HCT116 (cell line): ENCODE measurements around the gene ENTHD1. TPM values are rescaled to one million over a fixed set of nuclear protein-coding genes. Genes with fewer than 3 reads are reported as not detected.

Experiments
- ATAC-seq: fragments of 200-7000 bp; cut with Tn5 transposase; 2 replicates; pipeline ENCODE4 v1.9.1; 2020; ENCODE audit warnings: mild to moderate bottlenecking, moderate library complexity
- BruUV-seq: library from RNA; stranded (reverse); fragments of 400-500 nt; replicated peaks from 2 replicates; lab custom pipeline; 2021; lab: Mats Ljungman, UMichigan
- CTCF ChIA-PET: fragments of 300-600 bp; sonication (Branson Sonifier 250); formaldehyde crosslinking; loops from one replicate; lab custom pipeline; 2021; ENCODE audit warnings: antibody characterized with exemption; lab: Charles Lee
- POLR2A ChIA-PET: fragments of 300-600, 350-600 bp; sonication (Branson Sonifier 250); formaldehyde crosslinking; loops from one replicate; lab custom pipeline; 2021; ENCODE audit warnings: antibody characterized with exemption; lab: Charles Lee
- RAD21 ChIA-PET, 2 experiments: fragments of 300-600 bp; sonication (Branson Sonifier 250); formaldehyde crosslinking; loops; one replicate each; lab custom pipeline; 2023; ENCODE audit warnings: low total read pairs in 2 of 2; ENCODE audit not compliant: uncharacterized antibody in 2 of 2, unreplicated experiment in 2 of 2, low non-redundant PET in 1 of 2; lab: Charles Lee
- DNase-seq: peaks from one replicate; pipeline ENCODE4 v3.0.0-alpha.2; 2010; ENCODE audit warnings: low read depth, low spot score
- H2AFZ ChIP-seq: fragments of 200-600 bp; shearing (Covaris generic), sonication (generic); 2 replicates; pipeline ENCODE4 v1.6.1; 2017; ENCODE audit warnings: low read depth, mixed run types, mixed read lengths, antibody characterized with exemption, low read length; ENCODE audit not compliant: poor library complexity, severe bottlenecking
- H3K27ac ChIP-seq: 2 replicates; pipeline ENCODE4 v1.5.1; 2012; ENCODE audit warnings: low read depth, low read length
- H3K27me3 ChIP-seq: fragments of 200-600 bp; sonication (generic); 2 replicates; pipeline ENCODE4 v1.6.1; 2016; ENCODE audit warnings: mixed run types, low read length, mixed read lengths; ENCODE audit not compliant: insufficient read depth
- H3K36me3 ChIP-seq, 2 experiments: fragments of 200-500 bp in 1 of 2; fragments of 200-600 bp in 1 of 2; sonication (Bioruptor generic) in 1 of 2; sonication (generic) in 1 of 2; 2 replicates each; pipeline versions ENCODE4 v1.5.1 to v1.6.1; 2014 to 2016; ENCODE audit warnings: low read length in 2 of 2, inconsistent platforms in 1 of 2, mixed read lengths in 1 of 2, mixed run types in 1 of 2; ENCODE audit not compliant: insufficient read depth in 2 of 2, control insufficient read depth in 1 of 2
- H3K4me1 ChIP-seq, 2 experiments: fragments of 200-600 bp in 1 of 2; sonication (generic) in 1 of 2; 2 replicates each; pipeline versions ENCODE4 v1.5.1 to v1.6.1; 2012 to 2017; ENCODE audit warnings: low read length in 2 of 2, inconsistent platforms in 1 of 2, mild to moderate bottlenecking in 1 of 2, mixed read lengths in 1 of 2, mixed run types in 1 of 2, moderate library complexity in 1 of 2; ENCODE audit not compliant: insufficient read depth in 2 of 2, control insufficient read depth in 1 of 2
- H3K4me2 ChIP-seq: fragments of 200-600 bp; sonication (generic); 2 replicates; pipeline ENCODE4 v1.6.1; 2017; ENCODE audit warnings: mixed run types, low read length, mixed read lengths
- H3K4me3 ChIP-seq, 2 experiments: fragments of 200-600 bp in 1 of 2; sonication (generic) in 1 of 2; replicated peaks in 1 of 2; 2 replicates each; pipeline ENCODE4 v1.5.1; 2011 to 2016; ENCODE audit warnings: low read length in 2 of 2, control low read depth in 1 of 2, low read depth in 1 of 2, mild to moderate bottlenecking in 1 of 2, mixed read lengths in 1 of 2, mixed run types in 1 of 2
- H3K79me2 ChIP-seq: fragments of 200-600 bp; sonication (generic); 2 replicates; pipeline ENCODE4 v1.6.1; 2017; ENCODE audit warnings: mild to moderate bottlenecking, mixed run types, low read length, moderate library complexity, mixed read lengths; ENCODE audit not compliant: insufficient read depth
- H3K9ac ChIP-seq: fragments of 200-600 bp; sonication (generic); 2 replicates; pipeline ENCODE4 v1.6.1; 2016; ENCODE audit warnings: low read length, mixed read lengths
- H3K9me2 ChIP-seq: fragments of 200-600 bp; sonication (generic), shearing (Covaris generic); 2 replicates; pipeline ENCODE4 v1.6.1; 2017; ENCODE audit warnings: mixed run types, mild to moderate bottlenecking, moderate library complexity; ENCODE audit not compliant: insufficient read depth
- H3K9me3 ChIP-seq, 2 experiments: fragments of 200-500 bp in 1 of 2; fragments of 200-600 bp in 1 of 2; sonication (Bioruptor generic) in 1 of 2; sonication (generic) in 1 of 2; 2 replicates each; pipeline ENCODE4 v1.6.1; 2014 to 2017; ENCODE audit warnings: low read length in 2 of 2, mixed read lengths in 2 of 2, inconsistent platforms in 1 of 2, low read depth in 1 of 2, mild to moderate bottlenecking in 1 of 2, mixed run types in 1 of 2, moderate library complexity in 1 of 2; ENCODE audit not compliant: control insufficient read depth in 1 of 2, insufficient read depth in 1 of 2
- H4K20me1 ChIP-seq: fragments of 200-600 bp; sonication (generic), shearing (Covaris generic); 2 replicates; pipeline ENCODE4 v1.6.1; 2017; ENCODE audit warnings: mixed run types, mild to moderate bottlenecking, moderate library complexity; ENCODE audit not compliant: insufficient read depth
- EGR1 ChIP-seq: IDR thresholded peaks from 2 replicates; pipeline ENCODE4 v1.6.1; 2012; ENCODE audit warnings: low read depth
- ELF1 ChIP-seq: IDR thresholded peaks from 2 replicates; pipeline ENCODE4 v1.6.1; 2012; ENCODE audit warnings: low read depth, borderline replicate concordance
- EZH2 ChIP-seq: fragments of 200-600 bp; sonication (generic); IDR thresholded peaks from 2 replicates; pipeline ENCODE4 v1.6.1; 2017; ENCODE audit warnings: antibody characterized with exemption, mixed run types
- EZH2phosphoT487 ChIP-seq: fragments of 200-600 bp; IDR thresholded peaks from 2 replicates; pipeline ENCODE4 v1.6.1; 2018; ENCODE audit warnings: antibody characterized with exemption, borderline replicate concordance
- FOSL1 ChIP-seq: IDR thresholded peaks from 2 replicates; pipeline ENCODE4 v1.6.1; 2012; ENCODE audit warnings: low read depth
- JUND ChIP-seq: IDR thresholded peaks from 2 replicates; pipeline ENCODE4 v1.6.1; 2012
- POLR2A ChIP-seq: IDR thresholded peaks from 2 replicates; pipeline ENCODE4 v1.7.0; 2011; ENCODE audit warnings: borderline replicate concordance; ENCODE audit not compliant: insufficient read depth, insufficient read length; ENCODE audit errors: extremely low read depth
- RAD21 ChIP-seq: IDR thresholded peaks from 2 replicates; pipeline ENCODE4 v1.6.1; 2012; ENCODE audit warnings: low read depth, mild to moderate bottlenecking
- SIN3A ChIP-seq: IDR thresholded peaks from 2 replicates; pipeline ENCODE4 v1.6.1; 2012; ENCODE audit warnings: low read depth
- SP1 ChIP-seq: IDR thresholded peaks from 2 replicates; pipeline ENCODE4 v1.6.1; 2012; ENCODE audit warnings: low read depth
- intact Hi-C: fragments of 100-400 bp; cut with micrococcal nuclease; formaldehyde crosslinking; loops from 2 replicates; pipeline ENCODE4 v1.10.0; 2022
- total RNA-seq: library from RNA; stranded (reverse); gene quantifications from one replicate; pipeline ENCODE4 v1.2.1, GENCODE V29; 2021; ENCODE audit not compliant: unreplicated experiment
- TF ChIP-seq, protein P1 (sequence below): IDR thresholded peaks from 2 replicates; pipeline ENCODE4 v1.6.1; 2012
- TF ChIP-seq, protein P2 (sequence below): IDR thresholded peaks from 2 replicates; pipeline ENCODE4 v1.6.1; 2012; ENCODE audit warnings: low read depth
- TF ChIP-seq, protein P3 (sequence below): IDR thresholded peaks from 2 replicates; pipeline ENCODE4 v1.6.1; 2012

Gene ENTHD1
- total RNA-seq, 1 experiment from 2014 or later = not detected

DNA sequence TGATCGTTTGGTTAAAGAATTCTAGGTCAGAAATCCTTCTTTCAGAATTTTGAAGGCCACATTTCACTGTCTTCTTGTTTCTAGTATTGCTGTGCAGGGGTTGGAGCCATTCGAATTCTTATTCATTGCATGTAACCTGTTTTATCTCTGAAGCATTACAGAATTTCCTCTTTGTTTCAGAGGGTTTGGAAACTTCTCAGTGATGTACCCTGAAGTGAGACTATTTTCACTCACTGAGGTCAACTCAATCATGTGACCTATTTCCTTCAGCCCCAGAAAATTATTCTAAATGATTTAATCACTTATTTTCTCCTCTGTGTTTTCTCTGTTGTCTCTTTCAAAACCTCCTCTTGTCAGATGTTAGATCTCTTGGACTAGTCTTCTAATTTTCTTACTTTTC, 147.8 kb downstream of the ENTHD1 start:
- Histone ChIP-seq H3K79me2 (no peaks in the 10 kb centered on the region), H3K4me1 (no peaks in the 10 kb centered on the region), H3K9me3 (no peaks in the 10 kb centered on the region), H2AFZ (no peak overlapping the region), H3K9me2 (no peaks in the 10 kb centered on the region), H4K20me1 (no peaks in the 10 kb centered on the region), H3K4me3 (no peak overlapping the region), H3K36me3 (no peaks in the 10 kb centered on the region), H3K9ac (no peak overlapping the region), H3K27me3 (peaks cover 28% of the 10 kb centered on the region)
- DNase-seq = no peak
- no TSS peak for BruUV-seq
- RAD21 ChIA-PET = no interaction called here
- TF ChIP-seq, protein P1, sequence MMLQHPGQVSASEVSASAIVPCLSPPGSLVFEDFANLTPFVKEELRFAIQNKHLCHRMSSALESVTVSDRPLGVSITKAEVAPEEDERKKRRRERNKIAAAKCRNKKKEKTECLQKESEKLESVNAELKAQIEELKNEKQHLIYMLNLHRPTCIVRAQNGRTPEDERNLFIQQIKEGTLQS = no peak
- TF ChIP-seq SIN3A = no peak
- TF ChIP-seq EGR1 = no peak
- TF ChIP-seq ELF1 = no peak
- TF ChIP-seq EZH2phosphoT487 = no peak
- TF ChIP-seq, protein P2, sequence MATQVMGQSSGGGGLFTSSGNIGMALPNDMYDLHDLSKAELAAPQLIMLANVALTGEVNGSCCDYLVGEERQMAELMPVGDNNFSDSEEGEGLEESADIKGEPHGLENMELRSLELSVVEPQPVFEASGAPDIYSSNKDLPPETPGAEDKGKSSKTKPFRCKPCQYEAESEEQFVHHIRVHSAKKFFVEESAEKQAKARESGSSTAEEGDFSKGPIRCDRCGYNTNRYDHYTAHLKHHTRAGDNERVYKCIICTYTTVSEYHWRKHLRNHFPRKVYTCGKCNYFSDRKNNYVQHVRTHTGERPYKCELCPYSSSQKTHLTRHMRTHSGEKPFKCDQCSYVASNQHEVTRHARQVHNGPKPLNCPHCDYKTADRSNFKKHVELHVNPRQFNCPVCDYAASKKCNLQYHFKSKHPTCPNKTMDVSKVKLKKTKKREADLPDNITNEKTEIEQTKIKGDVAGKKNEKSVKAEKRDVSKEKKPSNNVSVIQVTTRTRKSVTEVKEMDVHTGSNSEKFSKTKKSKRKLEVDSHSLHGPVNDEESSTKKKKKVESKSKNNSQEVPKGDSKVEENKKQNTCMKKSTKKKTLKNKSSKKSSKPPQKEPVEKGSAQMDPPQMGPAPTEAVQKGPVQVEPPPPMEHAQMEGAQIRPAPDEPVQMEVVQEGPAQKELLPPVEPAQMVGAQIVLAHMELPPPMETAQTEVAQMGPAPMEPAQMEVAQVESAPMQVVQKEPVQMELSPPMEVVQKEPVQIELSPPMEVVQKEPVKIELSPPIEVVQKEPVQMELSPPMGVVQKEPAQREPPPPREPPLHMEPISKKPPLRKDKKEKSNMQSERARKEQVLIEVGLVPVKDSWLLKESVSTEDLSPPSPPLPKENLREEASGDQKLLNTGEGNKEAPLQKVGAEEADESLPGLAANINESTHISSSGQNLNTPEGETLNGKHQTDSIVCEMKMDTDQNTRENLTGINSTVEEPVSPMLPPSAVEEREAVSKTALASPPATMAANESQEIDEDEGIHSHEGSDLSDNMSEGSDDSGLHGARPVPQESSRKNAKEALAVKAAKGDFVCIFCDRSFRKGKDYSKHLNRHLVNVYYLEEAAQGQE = no peak
- no peak for TF ChIP-seq POLR2A
- no peak for TF ChIP-seq FOSL1
- no peak for TF ChIP-seq EZH2
- no peak for TF ChIP-seq SP1
- no peak for TF ChIP-seq RAD21
- TF ChIP-seq JUND = no peak
- TF ChIP-seq, protein P3, sequence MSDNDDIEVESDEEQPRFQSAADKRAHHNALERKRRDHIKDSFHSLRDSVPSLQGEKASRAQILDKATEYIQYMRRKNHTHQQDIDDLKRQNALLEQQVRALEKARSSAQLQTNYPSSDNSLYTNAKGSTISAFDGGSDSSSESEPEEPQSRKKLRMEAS = no peak
- TF ChIP-seq, all 23 proteins: peak for 0
- no peak overlapping the region for H3K27ac ChIP-seq
- intact Hi-C loops = no loop called here
- POLR2A ChIA-PET = no interaction called here
- H3K4me2 ChIP-seq = no peak overlapping the region
- ATAC-seq = no peak
- CTCF ChIA-PET = no interaction called here
